Left lung (tissue), 14 donors: ENCODE data around the gene SYCP2. TPM values are rescaled to one million over a fixed set of nuclear protein-coding genes. Genes with fewer than 3 reads are reported as not detected.
A peak's percentile ranks its signal among the peaks of the same experiment; 100 is the strongest.

Source experiments
- ATAC-seq: fragments of 200-7000 bp; cut with Tn5 transposase; one replicate; pipeline ENCODE4 v1.9.1; 2020; ENCODE audit warnings: moderate library complexity
- DNase-seq, 4 donors: peaks; one replicate each; pipeline ENCODE4 v3.0.0-alpha.2; 2013 to 2020
- H3K27ac ChIP-seq, 2 donors: fragments of 200-600 bp; sonication (generic) in 1 of 2; one replicate each; pipeline versions ENCODE4 v1.5.0 to v1.8.0; 2020 to 2021
- H3K27me3 ChIP-seq, 2 donors: fragments of 200-600 bp; sonication (generic) in 1 of 2; one replicate each; pipeline versions ENCODE4 v1.5.0 to v1.8.0; 2020 to 2021
- H3K36me3 ChIP-seq, 2 donors: fragments of 200-600 bp; sonication (generic) in 1 of 2; one replicate each; pipeline versions ENCODE4 v1.5.0 to v1.8.0; 2020 to 2021
- H3K4me1 ChIP-seq, 2 donors: fragments of 200-600 bp; one replicate each; pipeline ENCODE4 v1.8.0; 2021
- H3K4me3 ChIP-seq, 2 donors: fragments of 200-600 bp; sonication (generic) in 1 of 2; one replicate each; pipeline versions ENCODE4 v1.5.0 to v1.8.0; 2020 to 2021; ENCODE audit warnings: mild to moderate bottlenecking in 1 of 2
- H3K9me3 ChIP-seq, 2 donors: fragments of 200-600 bp; sonication (generic) in 1 of 2; one replicate each; pipeline versions ENCODE4 v1.5.0 to v1.8.0; 2020 to 2021
- intact Hi-C, 2 donors: fragments of 100-400 bp; cut with DNase I; formaldehyde crosslinking; loops; one replicate each; pipeline versions ENCODE4 v1.11.2 to v1.14.2; 2022
- long read RNA-seq, 12 donors: library from polyadenylated mRNA in 2 of 12; unstranded in 2 of 12; transcript quantifications; one replicate each; pipeline ENCODE4 v2.0.0 and lab custom pipeline, GENCODE V29; 2019 to 2026
- polyA plus RNA-seq, 6 donors: library from polyadenylated mRNA; unstranded; fragments of 120-200 nt; gene quantifications; one replicate each; pipeline ENCODE4 v1.2.1, GENCODE V29; 2013; ENCODE audit not compliant: insufficient read length in 6 of 6
- total RNA-seq, 2 donors: library from RNA; stranded (reverse); fragmentation: NEBNext Ultra II Directional; extraction: Animal tissue kit (Norgen Biotek cat#: 25700); gene quantifications; one replicate each; pipeline ENCODE4 v1.2.1, GENCODE V29; 2021
- TF ChIP-seq, protein P1 (sequence below), 2 donors: fragments of 200-600 bp; sonication (generic) in 1 of 2; IDR thresholded peaks; one replicate each; pipeline versions ENCODE4 v1.5.0 to v1.8.0; 2021; ENCODE audit warnings: antibody characterized with exemption in 2 of 2
- donor health status: DM: no; HTN: yes; CAD: no.
- donor health status: DM: no; HTN: no; CAD: no.

SYCP2 gene, protein sequence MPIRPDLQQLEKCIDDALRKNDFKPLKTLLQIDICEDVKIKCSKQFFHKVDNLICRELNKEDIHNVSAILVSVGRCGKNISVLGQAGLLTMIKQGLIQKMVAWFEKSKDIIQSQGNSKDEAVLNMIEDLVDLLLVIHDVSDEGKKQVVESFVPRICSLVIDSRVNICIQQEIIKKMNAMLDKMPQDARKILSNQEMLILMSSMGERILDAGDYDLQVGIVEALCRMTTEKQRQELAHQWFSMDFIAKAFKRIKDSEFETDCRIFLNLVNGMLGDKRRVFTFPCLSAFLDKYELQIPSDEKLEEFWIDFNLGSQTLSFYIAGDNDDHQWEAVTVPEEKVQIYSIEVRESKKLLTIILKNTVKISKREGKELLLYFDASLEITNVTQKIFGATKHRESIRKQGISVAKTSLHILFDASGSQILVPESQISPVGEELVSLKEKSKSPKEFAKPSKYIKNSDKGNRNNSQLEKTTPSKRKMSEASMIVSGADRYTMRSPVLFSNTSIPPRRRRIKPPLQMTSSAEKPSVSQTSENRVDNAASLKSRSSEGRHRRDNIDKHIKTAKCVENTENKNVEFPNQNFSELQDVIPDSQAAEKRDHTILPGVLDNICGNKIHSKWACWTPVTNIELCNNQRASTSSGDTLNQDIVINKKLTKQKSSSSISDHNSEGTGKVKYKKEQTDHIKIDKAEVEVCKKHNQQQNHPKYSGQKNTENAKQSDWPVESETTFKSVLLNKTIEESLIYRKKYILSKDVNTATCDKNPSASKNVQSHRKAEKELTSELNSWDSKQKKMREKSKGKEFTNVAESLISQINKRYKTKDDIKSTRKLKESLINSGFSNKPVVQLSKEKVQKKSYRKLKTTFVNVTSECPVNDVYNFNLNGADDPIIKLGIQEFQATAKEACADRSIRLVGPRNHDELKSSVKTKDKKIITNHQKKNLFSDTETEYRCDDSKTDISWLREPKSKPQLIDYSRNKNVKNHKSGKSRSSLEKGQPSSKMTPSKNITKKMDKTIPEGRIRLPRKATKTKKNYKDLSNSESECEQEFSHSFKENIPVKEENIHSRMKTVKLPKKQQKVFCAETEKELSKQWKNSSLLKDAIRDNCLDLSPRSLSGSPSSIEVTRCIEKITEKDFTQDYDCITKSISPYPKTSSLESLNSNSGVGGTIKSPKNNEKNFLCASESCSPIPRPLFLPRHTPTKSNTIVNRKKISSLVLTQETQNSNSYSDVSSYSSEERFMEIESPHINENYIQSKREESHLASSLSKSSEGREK (N-terminal part only)
- total RNA-seq (1 to 10 TPM; 1.8 to 7.0 TPM), polyA plus RNA-seq (10 to 100 TPM in 3 of 6 donors, 1 to 10 TPM in 3; 8.8 to 12.0 (median 10.0) TPM)
- long read RNA-seq, donor 1 = 0 reads
- long read RNA-seq, donor 2 = 0 reads
- long read RNA-seq, donor 3 = 0 reads
- long read RNA-seq, donor 4 = 0 reads
- long read RNA-seq, donor 5 = 0 reads
- long read RNA-seq, donor 6, partial matches to known transcripts = 9 of 9 reads
- long read RNA-seq, donor 6, other reads (novel, unspliced or antisense) = 0 of 9 reads
- long read RNA-seq, donor 7 = 0 reads
- long read RNA-seq, donor 8 = 0 reads
- long read RNA-seq, donor 9 = 0 reads
- long read RNA-seq, donor 10 = 0 reads
- long read RNA-seq, donor 11 = 0 reads
- long read RNA-seq, donor 12 = 0 reads

DNA sequence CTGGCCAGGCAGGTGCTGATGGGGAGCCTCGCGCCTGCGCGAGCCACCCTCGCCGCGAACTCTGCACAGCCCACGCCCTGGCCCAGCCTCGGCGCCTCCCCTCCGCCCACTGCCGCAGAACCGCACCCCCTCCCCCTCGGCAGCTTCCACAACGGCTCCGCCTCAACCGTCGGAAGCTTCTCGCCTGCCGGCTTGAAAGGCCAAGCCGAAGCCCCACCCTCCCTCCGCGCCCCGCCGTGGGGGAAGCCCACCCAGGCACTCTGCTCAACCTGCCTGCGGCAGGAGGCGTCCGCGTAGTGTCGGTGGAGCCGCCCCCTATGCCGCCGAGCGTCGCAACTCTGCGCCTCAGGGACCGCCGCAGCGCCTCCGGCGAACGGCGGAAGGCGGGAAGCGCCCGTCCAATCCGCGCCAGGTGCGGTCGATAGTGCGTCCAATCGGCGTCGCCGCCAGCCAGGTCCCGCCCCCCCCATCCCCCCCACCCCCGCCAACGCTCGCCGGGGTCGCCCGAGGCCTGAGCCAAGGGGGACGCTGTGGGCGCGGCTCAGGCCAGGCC lies at the start of gene SYCP2:
SYCP2 (minus strand) TSS at position 342 of the 553 bp plus-strand sequence. CDS start 11,224 bp downstream, outside the sequence.
- H3K4me1 ChIP-seq = peaks cover 10 to 47% of the 10 kb centered on the region in 2 donors
- no peaks in the 10 kb centered on the region for H3K9me3 ChIP-seq
- TF ChIP-seq, protein P1, sequence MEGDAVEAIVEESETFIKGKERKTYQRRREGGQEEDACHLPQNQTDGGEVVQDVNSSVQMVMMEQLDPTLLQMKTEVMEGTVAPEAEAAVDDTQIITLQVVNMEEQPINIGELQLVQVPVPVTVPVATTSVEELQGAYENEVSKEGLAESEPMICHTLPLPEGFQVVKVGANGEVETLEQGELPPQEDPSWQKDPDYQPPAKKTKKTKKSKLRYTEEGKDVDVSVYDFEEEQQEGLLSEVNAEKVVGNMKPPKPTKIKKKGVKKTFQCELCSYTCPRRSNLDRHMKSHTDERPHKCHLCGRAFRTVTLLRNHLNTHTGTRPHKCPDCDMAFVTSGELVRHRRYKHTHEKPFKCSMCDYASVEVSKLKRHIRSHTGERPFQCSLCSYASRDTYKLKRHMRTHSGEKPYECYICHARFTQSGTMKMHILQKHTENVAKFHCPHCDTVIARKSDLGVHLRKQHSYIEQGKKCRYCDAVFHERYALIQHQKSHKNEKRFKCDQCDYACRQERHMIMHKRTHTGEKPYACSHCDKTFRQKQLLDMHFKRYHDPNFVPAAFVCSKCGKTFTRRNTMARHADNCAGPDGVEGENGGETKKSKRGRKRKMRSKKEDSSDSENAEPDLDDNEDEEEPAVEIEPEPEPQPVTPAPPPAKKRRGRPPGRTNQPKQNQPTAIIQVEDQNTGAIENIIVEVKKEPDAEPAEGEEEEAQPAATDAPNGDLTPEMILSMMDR (IDR thresholded peaks at IDR 0.05) = no peak
- H3K27ac ChIP-seq = peak within 1 kb of the TSS in 1 of 2 donors; percentile 52
- intact Hi-C loops = no loop called here
- ATAC-seq (peak; percentile 79), DNase-seq (peak in 2 of 4 donors; percentile 44 to 47)
- no peaks in the 10 kb centered on the region for H3K27me3 ChIP-seq
- no peaks in the 10 kb centered on the region for H3K36me3 ChIP-seq
- peak within 1 kb of the TSS; percentile 56 to 59 for H3K4me3 ChIP-seq

DNA sequence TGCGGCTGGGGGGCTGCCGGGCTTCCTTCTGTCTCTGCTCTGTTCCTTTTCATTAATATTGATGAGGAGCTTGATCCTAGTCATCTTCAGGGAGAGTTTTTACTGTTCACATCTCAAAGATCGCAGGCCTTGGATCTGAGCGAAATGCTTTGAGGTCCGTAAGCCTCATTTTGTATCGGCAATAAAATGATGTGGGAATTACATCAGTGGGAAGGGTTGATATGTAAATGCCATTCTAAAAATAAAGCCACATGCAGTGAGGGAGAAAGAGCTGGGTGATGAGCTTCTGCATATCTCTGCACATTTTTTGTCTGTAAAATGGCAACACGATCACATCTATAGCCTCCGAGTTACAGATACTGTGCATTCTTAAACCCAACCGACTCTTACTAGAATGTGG lies 49.6 kb upstream of the SYCP2 start:
- H3K27me3 ChIP-seq = no peaks in the 10 kb centered on the region
- DNase-seq = no peak
- H3K9me3 ChIP-seq = no peaks in the 10 kb centered on the region
- H3K27ac ChIP-seq = no peak overlapping the region
- intact Hi-C loops = no loop called here
- H3K36me3 ChIP-seq = no peaks in the 10 kb centered on the region
- TF ChIP-seq, protein P1 (IDR thresholded peaks at IDR 0.05) = no peak
- no peak overlapping the region for H3K4me3 ChIP-seq
- ATAC-seq = no peak
- peaks cover 0 to 22% of the 10 kb centered on the region in 2 donors for H3K4me1 ChIP-seq

DNA sequence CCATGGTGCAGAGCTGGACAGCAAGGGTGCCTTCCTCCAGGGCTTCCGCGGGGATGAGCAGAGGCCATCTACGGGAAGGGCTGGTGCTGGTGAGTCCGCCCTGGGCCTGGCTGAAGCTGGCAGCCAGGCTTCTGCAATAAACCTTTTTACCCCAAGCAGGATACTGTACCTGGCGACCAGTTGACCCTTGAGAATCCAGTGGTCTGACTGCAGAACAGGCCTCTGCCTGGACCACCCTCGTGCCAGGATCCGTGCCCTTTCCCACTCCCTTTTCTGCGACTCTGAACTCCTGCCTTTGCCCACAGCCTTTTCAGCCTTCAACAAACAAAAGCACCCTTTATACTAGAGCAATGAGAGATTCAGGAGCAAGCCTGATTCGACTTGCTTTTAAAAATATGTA lies 43.6 kb upstream of the SYCP2 start:
- TF ChIP-seq, protein P1 (IDR thresholded peaks at IDR 0.05) = no peak
- H3K27ac ChIP-seq = no peak overlapping the region
- no peak for ATAC-seq
- H3K9me3 ChIP-seq = no peaks in the 10 kb centered on the region
- intact Hi-C loops = no loop called here
- DNase-seq = no peak
- H3K36me3 ChIP-seq = no peaks in the 10 kb centered on the region
- no peaks in the 10 kb centered on the region for H3K27me3 ChIP-seq
- H3K4me1 ChIP-seq = peaks cover 0 to 3% of the 10 kb centered on the region in 2 donors
- no peak overlapping the region for H3K4me3 ChIP-seq

DNA sequence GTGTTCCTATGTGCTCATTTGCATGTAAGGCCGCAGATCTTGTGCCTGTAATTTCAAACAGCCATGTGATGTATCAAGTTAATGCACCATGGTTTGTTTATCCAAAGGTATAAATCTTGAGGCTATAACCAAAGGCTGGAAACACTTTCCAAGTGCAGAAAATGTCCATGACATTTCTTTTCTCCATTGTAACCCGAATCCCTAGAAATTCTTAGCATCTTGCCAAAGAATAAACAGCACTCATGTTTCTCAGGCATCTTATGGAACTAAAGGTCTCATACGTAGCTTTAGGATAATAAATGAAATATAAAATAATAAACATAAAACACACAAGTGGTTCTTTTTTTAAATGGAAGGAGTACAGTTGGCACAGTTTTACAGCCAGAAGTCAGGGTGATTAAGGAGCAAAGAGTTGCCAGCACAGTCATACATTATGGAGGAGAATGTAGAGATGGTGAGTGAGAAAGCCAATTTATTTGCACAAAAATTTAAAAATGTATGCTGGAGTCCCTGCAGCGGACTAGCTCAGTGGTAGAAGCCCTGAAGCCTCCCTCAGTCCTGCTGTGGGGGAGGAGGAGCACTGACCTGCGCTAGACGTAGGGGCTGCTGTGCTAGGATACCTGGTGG lies 42.8 kb upstream of the SYCP2 start:
- ATAC-seq (no peak), DNase-seq (no peak)
- no peak overlapping the region for H3K4me3 ChIP-seq
- no peaks in the 10 kb centered on the region for H3K9me3 ChIP-seq
- no peak overlapping the region for H3K27ac ChIP-seq
- no peaks in the 10 kb centered on the region for H3K27me3 ChIP-seq
- intact Hi-C loops = no loop called here
- peaks cover 0 to 8% of the 10 kb centered on the region in 2 donors for H3K4me1 ChIP-seq
- no peaks in the 10 kb centered on the region for H3K36me3 ChIP-seq
- TF ChIP-seq, protein P1 (IDR thresholded peaks at IDR 0.05) = no peak
